ENCODE results near the gene PCDHGA6.
"Not testable (repeated sequence)": the region's sequence is repeated elsewhere in the genome, so short reads cannot be mapped to it uniquely, and the experiment has no call there.

Gene PCDHGA6

DNA sequence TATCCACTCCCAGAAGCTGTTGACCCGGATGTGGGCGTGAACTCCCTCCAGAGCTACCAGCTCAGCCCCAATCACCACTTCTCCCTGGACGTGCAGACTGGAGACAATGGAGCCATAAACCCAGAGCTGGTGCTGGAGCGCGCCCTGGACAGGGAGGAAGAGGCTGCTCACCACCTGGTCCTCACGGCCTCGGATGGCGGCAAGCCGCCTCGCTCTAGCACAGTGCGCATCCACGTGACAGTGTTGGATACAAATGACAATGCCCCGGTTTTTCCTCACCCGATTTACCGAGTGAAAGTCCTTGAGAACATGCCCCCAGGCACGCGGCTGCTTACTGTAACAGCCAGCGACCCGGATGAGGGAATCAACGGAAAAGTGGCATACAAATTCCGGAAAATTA lies 19.6 kb downstream of the PCDHGA6 start:
- no peaks in the 10 kb centered on the region for H3K4me1 ChIP-seq (ENCODE audit: control insufficient read depth in 1 of 2, insufficient read depth in 1 of 2, low read depth in 1 of 2, low read length in 1 of 2)
- H3K27me3 ChIP-seq: peaks cover 98% of the 10 kb centered on the region
- H3K27ac ChIP-seq: no peak overlapping the region
- peaks cover 26% of the 10 kb centered on the region for H3K9me3 ChIP-seq
- TF ChIP-seq, protein P1, sequence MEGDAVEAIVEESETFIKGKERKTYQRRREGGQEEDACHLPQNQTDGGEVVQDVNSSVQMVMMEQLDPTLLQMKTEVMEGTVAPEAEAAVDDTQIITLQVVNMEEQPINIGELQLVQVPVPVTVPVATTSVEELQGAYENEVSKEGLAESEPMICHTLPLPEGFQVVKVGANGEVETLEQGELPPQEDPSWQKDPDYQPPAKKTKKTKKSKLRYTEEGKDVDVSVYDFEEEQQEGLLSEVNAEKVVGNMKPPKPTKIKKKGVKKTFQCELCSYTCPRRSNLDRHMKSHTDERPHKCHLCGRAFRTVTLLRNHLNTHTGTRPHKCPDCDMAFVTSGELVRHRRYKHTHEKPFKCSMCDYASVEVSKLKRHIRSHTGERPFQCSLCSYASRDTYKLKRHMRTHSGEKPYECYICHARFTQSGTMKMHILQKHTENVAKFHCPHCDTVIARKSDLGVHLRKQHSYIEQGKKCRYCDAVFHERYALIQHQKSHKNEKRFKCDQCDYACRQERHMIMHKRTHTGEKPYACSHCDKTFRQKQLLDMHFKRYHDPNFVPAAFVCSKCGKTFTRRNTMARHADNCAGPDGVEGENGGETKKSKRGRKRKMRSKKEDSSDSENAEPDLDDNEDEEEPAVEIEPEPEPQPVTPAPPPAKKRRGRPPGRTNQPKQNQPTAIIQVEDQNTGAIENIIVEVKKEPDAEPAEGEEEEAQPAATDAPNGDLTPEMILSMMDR (IDR thresholded peaks at IDR 0.05): no peak
- H3K36me3 ChIP-seq: no peaks in the 10 kb centered on the region
- H3K4me3 ChIP-seq (ENCODE audit: low read depth in 1 of 2, low read length in 1 of 2): no peak overlapping the region

DNA sequence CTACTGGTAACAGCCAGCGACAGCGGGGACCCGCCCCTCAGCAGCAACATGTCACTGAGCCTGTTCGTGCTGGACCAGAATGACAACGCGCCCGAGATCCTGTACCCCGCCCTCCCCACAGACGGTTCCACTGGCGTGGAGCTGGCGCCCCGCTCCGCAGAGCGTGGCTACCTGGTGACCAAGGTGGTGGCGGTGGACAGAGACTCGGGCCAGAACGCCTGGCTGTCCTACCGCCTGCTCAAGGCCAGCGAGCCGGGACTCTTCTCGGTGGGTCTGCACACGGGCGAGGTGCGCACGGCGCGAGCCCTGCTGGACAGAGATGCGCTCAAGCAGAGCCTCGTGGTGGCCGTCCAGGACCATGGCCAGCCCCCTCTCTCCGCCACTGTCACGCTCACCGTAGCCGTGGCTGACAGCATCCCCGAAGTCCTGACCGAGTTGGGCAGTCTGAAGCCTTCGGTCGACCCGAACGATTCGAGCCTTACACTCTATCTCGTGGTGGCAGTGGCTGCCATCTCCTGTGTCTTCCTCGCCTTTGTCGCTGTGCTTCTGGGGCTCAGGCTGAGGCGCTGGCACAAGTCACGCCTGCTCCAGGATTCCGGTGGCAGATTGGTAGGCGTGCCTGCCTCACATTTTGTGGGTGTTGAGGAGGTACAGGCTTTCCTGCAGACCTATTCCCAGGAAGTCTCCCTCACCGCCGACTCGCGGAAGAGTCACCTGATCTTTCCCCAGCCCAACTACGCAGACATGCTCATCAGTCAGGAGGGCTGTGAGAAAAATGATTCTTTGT lies 20.9 kb downstream of the PCDHGA6 start:
- not testable (repeated sequence) for H3K27ac ChIP-seq; H3K4me1 ChIP-seq (ENCODE audit: control insufficient read depth in 1 of 2, insufficient read depth in 1 of 2, low read depth in 1 of 2, low read length in 1 of 2); H3K4me3 ChIP-seq (ENCODE audit: low read depth in 1 of 2, low read length in 1 of 2); H3K36me3 ChIP-seq
- Histone ChIP-seq H3K9me3 (peaks cover 26% of the 10 kb centered on the region), H3K27me3 (peaks cover 98% of the 10 kb centered on the region)

DNA sequence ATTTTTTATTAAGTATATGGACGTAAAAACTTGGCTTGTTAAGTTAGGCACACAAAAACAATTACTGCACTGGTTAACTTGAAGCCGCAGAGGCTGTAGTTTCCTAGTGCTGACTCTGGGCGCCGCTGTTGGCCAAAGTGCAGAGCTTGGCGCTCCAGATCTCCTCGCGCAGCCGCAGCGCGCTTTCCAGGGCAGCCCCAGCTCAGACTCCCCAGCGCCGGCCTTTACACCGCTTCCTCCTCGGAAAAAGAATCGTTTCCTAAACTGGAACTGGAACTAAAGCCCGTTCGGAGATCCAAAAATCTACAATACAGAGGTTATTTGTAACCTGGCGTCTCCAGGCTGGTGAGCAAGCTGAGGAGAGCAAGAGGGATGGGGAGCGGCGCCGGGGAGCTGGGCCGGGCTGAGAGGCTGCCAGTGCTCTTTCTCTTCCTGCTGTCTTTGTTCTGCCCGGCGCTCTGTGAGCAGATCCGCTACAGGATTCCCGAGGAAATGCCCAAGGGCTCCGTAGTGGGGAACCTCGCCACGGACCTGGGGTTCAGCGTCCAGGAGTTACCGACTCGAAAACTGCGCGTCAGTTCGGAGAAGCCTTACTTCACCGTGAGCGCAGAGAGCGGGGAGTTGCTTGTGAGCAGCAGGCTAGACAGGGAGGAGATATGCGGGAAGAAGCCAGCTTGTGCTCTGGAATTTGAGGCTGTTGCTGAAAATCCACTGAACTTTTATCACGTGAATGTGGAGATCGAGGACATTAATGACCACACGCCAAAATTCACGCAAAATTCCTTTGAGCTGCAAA lies 24.3 kb downstream of the PCDHGA6 start, which contains the start of gene PCDHGB5:
Gene PCDHGB5, plus strand, starts transcription at position 192 of the 796 bp plus-strand sequence. Its CDS starts 181 bp downstream, at position 373.
- H3K4me1 ChIP-seq (ENCODE audit: control insufficient read depth in 1 of 2, insufficient read depth in 1 of 2, low read depth in 1 of 2, low read length in 1 of 2); H3K36me3 ChIP-seq; H3K27ac ChIP-seq; H3K4me3 ChIP-seq (ENCODE audit: low read depth in 1 of 2, low read length in 1 of 2): not testable (repeated sequence)
- Histone ChIP-seq H3K27me3 (peaks cover 98% of the 10 kb centered on the region), H3K9me3 (peaks cover 24% of the 10 kb centered on the region)

DNA sequence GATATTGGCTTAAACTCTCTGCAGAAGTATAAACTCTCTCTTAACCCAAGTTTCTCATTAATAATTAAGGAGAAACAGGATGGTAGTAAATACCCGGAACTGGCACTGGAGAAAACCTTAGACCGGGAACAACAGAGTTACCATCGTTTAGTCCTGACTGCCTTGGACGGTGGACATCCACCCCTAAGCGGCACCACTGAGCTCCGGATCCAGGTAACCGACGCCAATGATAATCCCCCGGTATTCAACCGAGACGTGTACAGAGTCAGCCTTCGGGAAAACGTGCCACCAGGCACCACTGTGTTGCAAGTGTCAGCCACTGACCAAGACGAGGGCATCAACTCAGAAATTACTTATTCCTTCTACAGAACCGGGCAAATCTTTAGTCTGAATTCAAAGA lies 24.9 kb downstream of the PCDHGA6 start:
- H3K9me3 ChIP-seq: peaks cover 21% of the 10 kb centered on the region
- TF ChIP-seq, protein P1 (IDR thresholded peaks at IDR 0.05): no peak
- H3K4me3 ChIP-seq (ENCODE audit: low read depth in 1 of 2, low read length in 1 of 2): no peak overlapping the region
- peaks cover 98% of the 10 kb centered on the region for H3K27me3 ChIP-seq
- no peak overlapping the region for H3K27ac ChIP-seq
- H3K4me1 ChIP-seq (ENCODE audit: control insufficient read depth in 1 of 2, insufficient read depth in 1 of 2, low read depth in 1 of 2, low read length in 1 of 2): no peaks in the 10 kb centered on the region
- no peaks in the 10 kb centered on the region for H3K36me3 ChIP-seq

DNA sequence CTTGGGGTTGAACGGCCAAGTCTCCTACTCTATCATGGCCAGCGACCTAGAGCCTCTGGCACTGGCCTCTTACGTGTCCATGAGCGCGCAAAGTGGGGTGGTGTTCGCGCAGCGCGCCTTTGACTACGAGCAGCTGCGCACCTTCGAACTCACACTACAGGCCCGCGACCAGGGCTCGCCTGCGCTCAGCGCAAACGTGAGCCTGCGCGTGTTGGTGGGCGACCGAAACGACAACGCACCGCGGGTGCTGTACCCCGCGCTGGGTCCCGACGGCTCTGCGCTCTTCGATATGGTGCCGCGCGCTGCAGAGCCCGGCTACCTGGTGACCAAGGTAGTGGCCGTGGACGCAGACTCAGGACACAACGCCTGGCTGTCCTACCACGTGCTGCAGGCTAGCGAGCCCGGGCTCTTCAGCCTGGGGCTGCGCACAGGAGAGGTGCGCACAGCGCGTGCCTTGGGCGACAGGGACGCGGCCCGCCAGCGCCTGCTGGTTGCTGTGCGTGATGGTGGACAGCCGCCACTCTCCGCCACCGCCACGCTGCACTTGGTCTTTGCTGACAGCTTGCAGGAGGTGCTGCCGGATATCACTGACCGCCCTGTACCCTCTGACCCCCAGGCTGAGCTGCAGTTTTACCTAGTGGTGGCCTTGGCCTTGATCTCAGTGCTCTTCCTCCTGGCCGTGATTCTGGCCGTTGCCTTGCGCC lies 26.0 kb downstream of the PCDHGA6 start:
- no peaks in the 10 kb centered on the region for H3K4me1 ChIP-seq (ENCODE audit: control insufficient read depth in 1 of 2, insufficient read depth in 1 of 2, low read depth in 1 of 2, low read length in 1 of 2)
- H3K4me3 ChIP-seq (ENCODE audit: low read depth in 1 of 2, low read length in 1 of 2): no peak overlapping the region
- no peaks in the 10 kb centered on the region for H3K36me3 ChIP-seq
- H3K27me3 ChIP-seq: peaks cover 98% of the 10 kb centered on the region
- H3K27ac ChIP-seq: no peak overlapping the region
- H3K9me3 ChIP-seq: peaks cover 15% of the 10 kb centered on the region
- TF ChIP-seq, protein P1 (IDR thresholded peaks at IDR 0.05): no peak

DNA sequence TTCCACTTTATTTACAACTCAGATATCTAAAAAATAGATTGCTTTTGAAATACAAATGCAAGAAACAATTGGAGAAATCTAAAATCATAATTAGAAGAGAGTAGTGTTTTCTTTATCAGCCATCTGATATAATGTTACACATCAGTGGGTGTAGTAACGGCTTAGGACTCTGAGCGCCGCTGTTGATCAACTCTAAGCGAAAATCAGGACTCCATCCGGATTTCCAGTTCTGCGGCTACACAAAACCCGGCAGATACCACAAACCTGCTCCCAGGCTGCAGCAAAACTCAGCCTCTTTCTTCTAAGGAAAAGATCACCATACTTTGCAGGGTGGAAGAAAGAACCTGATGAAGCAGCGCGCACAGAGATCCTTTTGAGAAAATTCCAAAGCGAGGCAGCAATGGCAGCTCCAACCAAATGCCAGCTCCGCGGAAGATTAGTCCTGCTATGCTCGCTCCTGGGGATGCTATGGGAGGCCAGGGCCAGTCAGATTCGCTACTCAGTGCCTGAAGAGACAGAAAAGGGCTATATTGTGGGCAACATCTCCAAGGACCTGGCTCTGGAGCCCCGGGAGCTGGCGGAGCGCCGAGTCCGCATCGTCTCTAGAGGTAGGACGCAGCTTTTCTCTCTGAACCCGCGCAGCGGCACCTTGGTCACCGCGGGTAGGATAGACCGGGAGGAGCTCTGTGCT lies 29.0 kb downstream of the PCDHGA6 start, which contains the start of gene PCDHGA9:
Gene PCDHGA9, plus strand, starts transcription at position 226 of the 691 bp plus-strand sequence. Its CDS starts 175 bp downstream, at position 401.
- TF ChIP-seq, protein P1 (IDR thresholded peaks at IDR 0.05): no peak
- Histone ChIP-seq H3K36me3 (no peaks in the 10 kb centered on the region), H3K4me1 (ENCODE audit: control insufficient read depth in 1 of 2, insufficient read depth in 1 of 2, low read depth in 1 of 2, low read length in 1 of 2) (no peaks in the 10 kb centered on the region), H3K4me3 (ENCODE audit: low read depth in 1 of 2, low read length in 1 of 2) (no peak within 1 kb of the TSS), H3K27ac (no peak within 1 kb of the TSS), H3K27me3 (peaks cover 98% of the 10 kb centered on the region), H3K9me3 (peaks cover 15% of the 10 kb centered on the region)

All from neutrophil (primary cell).